Skin of body (tissue), 2 donors: ENCODE measurements around the gene CLIP1. TPM values are rescaled to one million over a fixed set of nuclear protein-coding genes. Genes with fewer than 3 reads are reported as not detected.
"Not testable (repeated sequence)": the region's sequence is repeated elsewhere in the genome, so short reads cannot be mapped to it uniquely, and the experiment has no call there.

Experiments used
- DNase-seq: peaks from one replicate; lab custom pipeline; 2025; lab: John Stamatoyannopoulos, UW
- total RNA-seq: library from RNA; depleted of rRNA; stranded (reverse); fragments of >200 nt; gene quantifications from one replicate; pipeline ENCODE4 v1.2.3, GENCODE V29; 2014

The CLIP1 gene
- total RNA-seq, 1 donor from 2014 or later, result 90.0 TPM

DNA sequence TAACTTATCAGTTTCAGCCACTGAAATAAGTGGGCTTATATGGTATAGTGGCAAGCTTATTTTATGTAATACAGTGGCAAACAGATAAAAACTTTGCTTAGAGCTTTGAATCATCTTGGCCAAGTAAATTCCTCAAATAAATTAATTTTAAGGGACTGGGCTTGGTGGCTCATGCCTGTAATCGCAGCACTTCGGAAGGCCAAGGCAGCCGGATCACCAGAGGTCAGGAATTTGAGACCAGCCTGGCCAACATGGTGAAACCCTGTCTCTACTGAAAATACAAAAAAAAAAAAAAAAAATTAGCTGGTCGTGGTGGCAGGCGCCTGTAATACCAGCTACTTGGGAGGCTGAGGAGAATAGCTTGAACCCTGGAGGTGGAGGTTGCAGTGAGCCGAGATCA is 24.5 kb downstream of the CLIP1 start:
- DNase-seq, result not testable (repeated sequence)

DNA sequence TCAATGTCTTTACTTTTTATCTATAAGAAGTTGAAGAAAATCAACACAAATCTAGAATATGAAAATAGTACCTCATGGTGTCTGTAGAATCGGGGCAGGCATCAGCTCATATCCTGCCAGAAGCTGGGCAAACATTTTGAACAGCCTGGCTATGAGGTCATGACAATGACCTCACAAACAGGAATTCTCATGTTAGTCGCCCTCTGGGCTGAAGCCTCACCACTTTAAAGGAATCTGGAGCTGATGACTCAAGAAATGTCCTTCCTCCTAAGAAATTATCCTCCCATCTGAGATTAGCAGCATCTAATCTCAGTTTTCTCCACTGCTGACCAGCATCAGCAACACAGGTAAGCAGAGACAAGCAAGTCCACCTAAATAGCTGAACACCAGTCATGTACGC is 27.1 kb downstream of the CLIP1 start:
- no peak for DNase-seq

DNA sequence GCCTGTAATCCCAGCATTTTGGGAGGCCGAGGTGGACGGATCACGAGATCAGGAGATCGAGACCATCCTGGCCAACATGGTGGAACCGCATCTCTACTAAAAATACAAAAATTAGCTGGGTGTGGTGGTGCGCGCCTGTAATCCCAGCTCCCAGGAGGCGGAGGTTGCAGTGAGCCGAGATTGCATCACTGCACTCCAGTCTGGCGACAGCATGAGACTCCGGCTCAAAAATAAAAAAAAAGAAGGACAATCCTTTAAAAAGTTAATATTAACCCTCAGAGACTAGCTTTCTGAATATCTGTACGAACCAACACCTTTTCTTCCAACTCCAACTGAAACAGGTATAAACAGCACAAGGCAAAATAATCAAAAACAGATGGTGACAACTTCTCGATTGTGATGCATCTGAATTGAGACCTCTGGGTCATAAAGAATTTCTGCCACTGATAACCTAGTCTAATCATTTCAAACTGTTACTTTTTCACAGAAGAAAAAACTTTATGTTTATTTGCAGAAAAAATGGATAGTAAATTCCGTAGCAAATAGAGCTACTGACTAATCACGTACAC is 27.8 kb downstream of the CLIP1 start:
- no peak for DNase-seq

DNA sequence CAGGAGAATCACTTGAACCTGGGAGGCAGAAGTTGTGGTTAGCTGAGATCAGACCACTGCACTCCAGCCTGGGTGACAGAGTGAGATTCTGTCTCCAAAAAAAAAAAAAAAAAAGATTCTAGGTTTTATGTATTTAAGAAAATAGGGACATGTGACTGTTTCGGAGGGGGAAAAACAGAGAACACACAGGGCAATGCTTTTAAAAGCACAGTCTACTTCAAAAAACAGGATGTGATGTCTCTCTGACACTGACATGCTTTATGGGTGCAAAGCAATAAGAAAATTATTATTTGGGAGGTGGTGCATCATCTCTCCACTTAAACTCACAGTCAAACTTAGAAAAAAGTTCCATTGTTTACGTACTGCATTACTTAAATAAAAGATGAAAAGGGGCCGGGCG is 28.7 kb downstream of the CLIP1 start:
- DNase-seq, result no peak

DNA sequence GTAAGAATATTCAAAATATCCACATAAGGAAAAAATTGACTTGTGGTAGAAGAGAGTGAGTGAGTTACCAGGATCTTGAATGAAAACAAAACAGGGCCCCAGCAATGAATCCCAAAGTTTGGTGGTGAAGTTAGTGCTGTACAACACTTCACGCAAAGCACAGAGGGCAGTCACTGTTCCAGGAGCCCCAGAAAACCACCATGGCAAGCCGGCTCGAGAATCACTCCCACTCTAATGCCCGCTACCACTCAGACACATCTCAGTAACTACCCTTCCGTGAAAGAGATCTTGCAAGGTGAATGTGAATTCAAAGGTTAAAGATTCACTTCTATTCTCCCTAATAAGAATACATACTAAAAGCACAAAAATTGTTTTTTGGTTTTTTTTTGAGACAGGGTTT is 30.1 kb downstream of the CLIP1 start:
- DNase-seq, result no peak

DNA sequence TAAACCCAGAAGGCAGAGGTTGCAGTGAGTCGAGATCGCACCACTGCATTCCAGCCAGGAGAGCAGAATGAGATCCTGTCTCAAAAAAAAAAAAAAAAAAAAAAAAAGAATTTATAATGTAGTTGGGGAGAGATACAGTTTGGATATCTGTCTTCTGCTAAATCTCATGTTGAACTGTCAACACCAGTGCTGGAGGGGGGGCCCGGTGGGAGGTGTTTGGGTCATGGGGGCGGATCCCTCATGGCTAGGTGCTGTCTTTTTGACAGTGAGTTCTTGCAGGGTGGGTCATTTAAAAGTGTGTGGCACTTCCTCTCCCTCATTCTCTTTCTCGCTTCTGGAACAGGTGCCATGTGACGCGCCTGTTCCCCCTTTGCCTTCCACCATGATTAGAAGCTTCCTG is 32.8 kb downstream of the CLIP1 start:
- no peak for DNase-seq

DNA sequence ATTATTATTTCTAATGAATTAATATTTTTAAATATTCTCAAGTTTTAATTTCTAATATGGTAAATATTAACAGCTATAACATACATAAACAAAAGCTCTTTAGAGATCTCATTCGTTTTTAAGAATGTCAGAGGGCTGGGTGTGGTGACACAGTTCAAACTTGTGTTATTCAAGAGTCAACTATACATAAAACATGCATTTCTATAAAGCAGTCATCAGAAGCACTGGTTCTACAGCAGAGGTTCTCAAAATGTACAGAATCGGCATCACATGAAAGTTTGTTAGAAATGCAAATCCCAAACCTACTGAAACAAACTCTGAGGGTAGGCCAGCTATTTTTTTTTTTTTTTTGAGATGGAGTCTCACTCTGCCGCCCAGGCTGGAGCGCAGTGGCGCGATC is 34.6 kb downstream of the CLIP1 start:
- DNase-seq, result no peak

DNA sequence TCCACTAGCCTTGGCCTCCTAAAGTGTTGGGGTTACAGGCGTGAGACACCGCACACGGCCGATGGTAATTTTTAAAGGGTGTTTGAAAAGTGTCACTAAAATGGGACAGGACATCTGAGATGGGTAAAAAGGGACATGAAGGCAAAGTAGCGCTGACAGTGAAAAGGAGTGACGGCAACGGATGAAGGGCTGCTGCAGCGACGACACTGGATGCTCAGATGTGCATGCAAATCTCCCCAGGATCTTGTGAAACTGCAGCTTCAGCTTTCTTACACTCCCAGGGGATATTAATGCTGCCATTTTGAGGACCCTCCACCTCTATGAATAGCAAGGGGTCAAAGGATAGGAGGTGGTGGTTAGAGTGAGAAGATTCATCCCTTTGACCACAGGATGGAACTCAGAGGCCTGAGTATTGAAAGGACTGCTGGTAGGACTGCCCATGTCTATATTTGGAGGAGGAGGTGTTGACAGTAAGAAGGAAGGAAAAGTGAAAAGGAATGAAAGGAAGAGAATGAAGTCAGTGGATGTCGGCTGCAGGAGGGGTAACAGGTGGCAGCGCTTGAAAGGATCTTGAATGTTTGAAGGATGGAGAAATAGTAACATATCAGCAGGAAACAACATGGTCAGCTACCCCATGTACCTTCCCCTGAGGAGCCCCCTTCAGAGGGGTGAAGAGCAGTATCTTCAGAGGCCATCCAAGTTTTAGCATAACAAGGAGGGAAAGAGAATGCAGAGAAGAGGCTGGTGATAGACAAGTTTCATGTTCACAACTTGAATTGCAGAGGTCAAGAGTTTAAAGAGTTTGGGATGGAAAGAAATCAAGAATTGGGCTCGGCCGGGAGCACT is 37.1 kb downstream of the CLIP1 start:
- DNase-seq, result no peak

DNA sequence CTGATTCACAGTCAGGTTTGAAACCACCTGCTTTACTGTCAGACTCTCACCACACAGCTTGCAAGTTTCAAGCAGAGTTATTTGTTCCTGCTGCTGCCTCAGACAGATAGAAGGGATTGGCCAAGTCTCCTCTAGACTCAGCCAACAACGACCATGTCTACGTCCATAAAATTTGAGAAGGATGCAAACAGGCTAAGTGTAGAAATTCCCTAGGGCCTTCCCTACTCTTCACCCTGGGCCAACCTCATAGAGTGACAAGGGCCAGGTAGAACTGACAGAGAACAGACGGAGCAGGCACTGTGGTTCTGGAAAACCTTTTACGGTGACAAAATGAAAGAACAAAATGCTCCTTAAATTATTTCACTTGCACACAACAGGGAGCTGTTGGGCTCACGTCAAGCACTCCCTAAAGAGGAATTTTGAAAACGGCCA is 39.5 kb downstream of the CLIP1 start:
- no peak for DNase-seq

DNA sequence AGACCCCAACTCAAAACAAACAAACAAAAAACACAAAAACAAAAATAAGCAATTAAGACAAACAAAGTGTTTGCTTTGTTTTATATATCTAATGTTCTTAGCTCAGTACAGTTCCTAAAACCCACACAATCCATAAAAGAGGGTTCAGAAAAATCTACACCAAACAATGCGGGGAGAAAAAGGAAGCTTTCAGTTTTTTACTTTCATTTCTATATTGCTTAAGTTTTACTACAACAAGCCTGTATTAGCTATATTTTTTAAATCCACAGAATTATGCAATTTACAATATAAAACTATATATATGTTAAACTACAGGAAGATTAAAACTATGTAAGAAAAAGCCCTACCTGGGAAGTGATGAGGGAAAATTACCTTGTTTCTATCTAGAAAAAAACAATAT is 41.4 kb downstream of the CLIP1 start:
- DNase-seq, result no peak

DNA sequence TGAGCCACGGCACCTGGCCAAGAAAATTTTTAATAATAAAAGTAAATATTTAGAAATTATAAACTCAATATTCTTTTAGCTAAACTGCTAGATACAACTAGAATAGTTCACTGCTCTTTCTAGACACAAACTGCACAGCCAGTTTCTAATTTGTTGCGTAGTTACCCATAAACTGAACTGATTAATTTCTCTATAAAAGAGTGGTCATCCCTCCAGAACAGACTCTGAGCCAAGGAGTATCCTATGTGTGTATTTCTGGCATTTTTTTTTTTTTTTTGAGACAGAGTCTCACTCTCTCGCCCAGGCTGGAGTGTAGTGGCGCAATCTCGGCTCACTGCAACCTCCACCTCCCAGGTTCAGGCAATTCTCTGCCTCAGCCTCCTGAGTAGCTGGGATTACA is 45.7 kb downstream of the CLIP1 start:
- not testable (repeated sequence) for DNase-seq

DNA sequence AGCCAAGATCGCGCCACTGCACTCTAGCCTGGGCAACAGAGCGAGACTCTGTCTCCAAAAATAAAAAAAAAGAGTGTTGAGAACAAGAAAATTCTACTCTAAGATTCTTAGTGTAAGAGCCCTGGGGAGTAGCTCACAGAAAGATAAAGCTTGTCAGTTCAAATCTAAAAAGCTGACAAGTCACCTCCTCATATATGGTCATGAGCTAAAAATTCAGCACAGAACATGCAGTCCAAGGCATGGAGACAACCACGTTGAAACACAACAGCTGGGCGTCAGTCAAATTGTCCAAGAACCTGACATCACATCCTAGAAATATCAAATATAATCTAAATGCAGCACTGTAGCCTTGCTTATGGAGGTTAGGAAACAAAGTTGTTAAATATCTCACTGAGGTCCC is 47.8 kb downstream of the CLIP1 start:
- no peak for DNase-seq

DNA sequence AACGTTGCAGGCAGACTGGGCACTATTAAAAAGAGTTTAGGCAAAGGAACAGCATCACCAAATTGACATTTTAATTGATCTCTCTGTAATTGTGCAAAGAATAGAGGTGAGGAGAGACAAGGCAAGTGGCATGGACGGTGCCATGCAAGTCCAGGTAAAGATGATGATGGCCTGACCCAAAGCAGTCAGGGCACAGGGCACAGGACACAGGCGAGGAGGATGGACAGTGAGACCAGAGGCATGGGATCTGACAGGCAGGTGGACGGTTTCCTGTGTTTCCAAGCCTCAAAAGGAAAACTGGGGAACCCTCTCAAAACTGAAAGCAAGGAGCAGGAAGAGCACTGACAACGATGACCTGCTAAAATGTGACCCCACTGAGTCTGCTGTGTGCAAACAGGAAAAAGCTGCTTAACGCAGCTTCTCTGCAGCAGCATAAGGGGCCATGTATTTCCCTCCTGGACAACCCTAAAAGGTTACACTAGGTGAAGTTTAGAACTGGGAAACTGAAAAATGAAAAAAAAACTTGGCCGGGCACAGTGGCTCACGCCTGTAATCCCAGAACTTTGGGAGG is 50.9 kb downstream of the CLIP1 start:
- no peak for DNase-seq

DNA sequence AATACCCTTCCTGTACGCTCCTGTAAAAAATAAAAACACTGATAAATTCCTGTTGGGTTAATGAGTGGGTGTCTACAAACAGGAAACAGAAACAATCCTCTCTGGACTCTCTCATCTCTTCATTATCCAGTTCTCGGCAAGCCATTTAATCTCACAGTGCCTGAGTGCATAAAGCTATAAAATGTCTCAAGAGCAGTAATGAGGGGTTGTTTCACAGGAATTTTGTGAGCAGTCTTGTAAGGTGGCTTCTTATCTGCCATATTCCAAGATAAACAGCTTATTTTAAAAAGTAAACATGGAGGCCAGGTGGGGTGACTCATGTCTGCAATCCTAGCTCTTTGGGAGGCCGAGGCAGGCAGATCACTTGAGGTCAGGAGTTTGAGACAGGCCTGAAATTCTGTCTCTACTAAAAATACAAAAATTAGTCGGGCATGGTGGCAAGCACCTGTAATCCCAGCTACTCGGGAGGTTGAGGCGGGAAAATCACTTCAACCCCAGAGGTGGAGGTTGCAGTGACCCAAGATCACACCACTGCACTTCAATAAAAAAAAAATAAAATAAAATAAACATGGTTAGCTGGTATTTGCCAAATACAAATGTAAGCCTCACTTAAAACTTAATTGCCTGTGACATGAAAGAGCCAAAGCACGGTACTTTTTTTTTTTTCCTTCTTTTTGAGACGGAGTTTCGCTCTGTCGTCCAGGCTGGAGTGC is 54.0 kb downstream of the CLIP1 start:
- DNase-seq, result no peak

DNA sequence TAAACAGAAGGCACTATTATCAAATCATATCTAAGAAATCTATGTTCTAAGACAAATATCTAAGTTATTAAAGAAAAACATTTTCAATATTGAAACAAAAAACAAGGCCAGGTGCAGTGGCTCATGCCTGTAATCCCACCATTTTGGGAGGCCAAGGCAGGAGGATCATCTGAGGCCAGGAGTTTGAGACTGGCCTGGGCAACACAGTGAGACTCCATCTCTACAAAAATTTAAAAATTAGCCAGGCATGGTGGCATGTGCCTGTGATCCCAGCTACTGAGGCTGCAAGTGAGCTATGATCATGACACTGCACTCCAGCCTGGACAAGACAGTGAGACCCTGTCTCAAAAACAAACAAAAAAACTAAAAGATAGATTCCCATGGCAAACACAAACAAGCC is 54.8 kb downstream of the CLIP1 start:
- DNase-seq, result not testable (repeated sequence)

DNA sequence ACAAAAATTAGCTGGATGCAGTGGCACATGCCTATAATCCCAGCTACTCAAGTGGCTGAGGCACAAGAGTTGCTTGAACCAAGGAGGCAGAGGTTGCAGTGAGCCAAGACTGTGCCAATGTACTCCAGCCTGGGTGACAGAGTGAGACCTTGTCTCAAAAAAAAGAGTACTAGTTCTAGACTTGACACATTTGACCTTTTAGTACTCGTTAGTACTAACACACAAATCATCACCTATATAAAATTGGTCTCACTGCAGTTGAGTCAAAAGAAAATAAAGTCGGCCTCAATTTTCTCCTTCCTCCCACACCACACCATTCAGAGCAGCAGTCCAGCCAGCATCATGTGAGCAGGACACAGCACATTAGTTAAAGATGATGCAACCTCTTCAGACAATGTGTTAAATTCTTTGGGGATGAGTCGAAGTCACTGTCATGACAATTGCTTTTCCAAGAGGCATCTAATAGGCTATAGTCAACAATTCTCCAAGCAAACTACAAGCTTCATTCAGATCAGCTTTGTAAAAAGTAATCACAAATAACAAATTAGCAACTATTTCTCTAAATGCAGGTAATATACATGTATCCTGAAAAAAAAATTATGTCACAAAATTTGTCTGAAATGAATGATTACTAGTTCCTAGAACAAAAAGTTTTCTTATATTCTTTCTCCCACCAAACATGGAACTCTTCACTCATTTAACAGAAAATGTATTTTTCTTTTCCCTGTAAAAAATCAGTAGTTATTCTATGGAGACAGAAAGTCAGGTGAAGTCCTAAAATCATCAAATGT is 55.6 kb downstream of the CLIP1 start:
- DNase-seq, result peak; percentile 68

DNA sequence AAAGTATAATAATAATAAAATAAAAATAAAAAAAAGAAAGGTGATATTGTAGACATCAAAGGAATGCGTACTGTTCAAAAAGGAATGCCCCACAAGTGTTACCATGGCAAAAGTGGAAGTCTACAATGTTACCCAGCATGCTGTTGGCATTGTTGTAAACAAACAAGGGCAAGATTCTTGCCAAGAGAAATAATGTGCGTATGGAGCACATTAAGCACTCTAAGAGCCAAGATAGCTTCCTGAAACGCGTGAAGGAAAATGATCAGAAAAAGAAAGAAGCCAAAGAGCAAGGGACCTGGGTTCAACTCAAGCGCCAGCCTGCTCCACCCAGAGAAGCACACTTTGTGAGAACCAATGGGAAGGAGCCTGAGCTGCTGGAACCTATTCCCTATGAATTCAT is 57.2 kb downstream of the CLIP1 start:
- not testable (repeated sequence) for DNase-seq

DNA sequence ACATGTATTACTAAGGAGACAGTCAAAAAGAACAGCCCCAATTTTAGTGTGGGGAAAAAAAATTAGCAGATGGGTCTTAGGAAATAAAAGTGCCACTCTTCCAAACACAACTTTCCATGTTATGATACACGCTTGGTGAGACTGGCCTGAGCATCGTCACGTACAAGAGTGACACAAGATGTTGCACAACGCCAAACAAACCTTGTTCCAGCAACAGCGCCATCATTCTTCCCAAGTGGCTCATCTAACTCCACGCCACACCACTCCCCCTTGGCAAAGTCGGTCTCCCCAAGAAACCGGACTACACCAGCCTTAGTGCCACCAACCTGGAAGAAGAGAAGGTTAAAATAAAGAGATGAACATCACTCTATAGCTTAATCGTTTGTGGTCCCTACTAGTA is 58.7 kb downstream of the CLIP1 start:
- no peak for DNase-seq

DNA sequence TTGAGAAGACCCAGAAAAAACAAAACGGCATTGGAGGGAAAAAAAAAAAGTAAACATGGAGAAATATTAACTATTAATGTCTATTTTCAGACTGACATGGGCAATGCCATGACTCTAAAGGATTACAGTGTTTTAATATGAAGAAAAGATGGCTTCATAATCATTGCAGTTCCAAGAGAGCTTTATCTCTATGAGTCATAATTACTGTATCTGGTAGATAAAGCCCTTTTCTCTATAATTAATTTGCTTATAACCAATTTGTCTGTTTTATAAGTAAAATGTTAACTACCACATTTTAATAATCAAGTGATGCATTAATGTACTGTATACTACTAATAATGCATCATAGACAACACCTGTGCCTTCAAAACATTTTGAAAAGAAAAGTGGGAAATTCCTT is 59.7 kb downstream of the CLIP1 start:
- DNase-seq, result no peak

DNA sequence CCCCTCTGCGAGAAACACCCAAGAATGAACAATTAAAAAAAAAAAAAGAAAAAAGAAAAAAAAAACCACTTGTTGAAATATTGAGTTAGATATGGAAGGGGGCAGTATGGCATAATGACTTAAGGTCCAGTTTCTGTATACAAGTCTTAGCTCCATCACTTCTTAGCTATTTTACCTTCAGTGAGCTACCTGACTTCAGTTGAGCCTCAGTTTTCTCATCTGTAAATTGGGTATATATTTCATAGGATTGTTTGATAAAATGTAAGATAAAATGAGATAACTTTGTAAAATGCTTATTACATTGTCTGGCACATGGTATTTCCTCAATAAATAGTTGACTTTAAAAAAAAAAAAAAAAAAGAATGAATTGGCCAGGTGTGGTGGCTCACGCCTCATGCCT is 64.1 kb downstream of the CLIP1 start:
- DNase-seq, result not testable (repeated sequence)

DNA sequence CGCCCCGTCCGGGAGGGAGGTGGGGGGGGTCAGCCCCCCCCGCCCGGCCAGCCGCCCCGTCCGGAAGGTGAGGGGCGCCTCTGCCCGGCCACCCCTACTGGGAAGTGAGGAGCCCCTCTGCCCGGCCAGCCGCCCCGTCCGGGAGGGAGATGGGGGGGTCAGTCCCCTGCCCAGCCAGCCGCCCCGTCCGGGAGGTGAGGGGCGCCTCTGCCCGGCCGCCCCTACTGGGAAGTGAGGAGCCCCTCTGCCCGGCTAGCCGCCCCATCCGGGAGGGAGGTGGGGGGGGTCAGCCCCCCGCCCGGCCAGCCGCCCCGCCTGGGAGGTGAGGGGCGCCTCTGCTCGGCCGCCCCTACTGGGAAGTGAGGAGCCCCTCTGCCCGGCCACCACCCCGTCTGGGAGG is 64.9 kb downstream of the CLIP1 start:
- DNase-seq, result not testable (repeated sequence)
